ENCODE data around the gene ALKBH4. TPM values are rescaled to one million over a fixed set of nuclear protein-coding genes. Genes with fewer than 3 reads are reported as not detected.

ALKBH4 gene
- total and polyA plus RNA-seq, 10 of the 15 experiments (the other 5 are each of a cell fraction or from before 2014, with no cell fraction given) = 4.1 to 16.9 (median 11.3) TPM

GRCh38 chr7:102413091-102413490 lies 51.6 kb downstream of the ALKBH4 start:
- H4K20me1 ChIP-seq (ENCODE audit: control insufficient read depth, insufficient read depth) = no peaks in the 10 kb centered on the region
- no peak overlapping the region for H3K4me3 ChIP-seq
- WGBS (ENCODE audit: insufficient coverage, insufficient replicate concordance, low lambda C conversion rate, missing lambda C conversion rate) = 57% methylated on average over 5 of the region's 5 CpGs
- no peak overlapping the region for H3K4me2 ChIP-seq (ENCODE audit: control insufficient read depth, insufficient read depth)
- no peak for DNase-seq (ENCODE audit: low read depth, low spot score)
- intact Hi-C loops (cut with micrococcal nuclease; ENCODE audit: unreplicated experiment) (no loop called here), in situ Hi-C loops (cut with MboI) (no loop called here)
- peaks cover 16% of the 10 kb centered on the region for H3K79me2 ChIP-seq (ENCODE audit: control insufficient read depth, insufficient read depth, low read length)
- H3K4me1 ChIP-seq (ENCODE audit: control insufficient read depth, insufficient read depth, low read length) = peaks cover 30% of the 10 kb centered on the region
- peaks cover 6% of the 10 kb centered on the region; the same call in 2 of the 3 replicates for H3K9me3 ChIP-seq (replicated peaks; ENCODE audit: control insufficient read depth, insufficient read depth, low read length)
- ChIA-PET CTCF (interaction anchor here (0.8 to 4.6 kb wide), 15 partner anchors 9 to 55 kb away, joined by 3 to 45 read pairs (median 5); partner anchors contain the start of genes ALKBH4 and LRWD1), POLR2A (interaction anchor here (0.5 to 1.4 kb wide), 4 partner anchors 13 to 669 kb away, joined by 3 to 6 read pairs (median 4); no protein-coding TSS in a partner anchor), SMC1A (ENCODE audit: uncharacterized antibody, unreplicated experiment) (interaction anchor here (4.7 to 10.2 kb wide), 3 partner anchors 13 to 36 kb away, joined by 21 to 89 read pairs (median 76); no protein-coding TSS in a partner anchor), RAD21 (ENCODE audit: unreplicated experiment) (interaction anchor here (0.8 to 4.0 kb wide), 7 partner anchors 12 to 54 kb away, joined by 3 to 13 read pairs (median 5); no protein-coding TSS in a partner anchor)
- peaks cover 9 to 26% of the 10 kb centered on the region in 2 experiments for H3K36me3 ChIP-seq (ENCODE audit: control insufficient read depth in 2 of 2, insufficient read depth in 2 of 2, low read length in 1 of 2)
- no peak for ATAC-seq
- TF ChIP-seq MYC (IDR thresholded peaks at IDR 0.05; ENCODE audit: insufficient read depth, insufficient read length, insufficient replicate concordance, low read length, severe bottlenecking) (no peak), EED (IDR thresholded peaks at IDR 0.05; ENCODE audit: low read depth) (no peak), HDAC6 (IDR thresholded peaks at IDR 0.05; ENCODE audit: unreplicated experiment) (no peak), PAX5 (IDR thresholded peaks at IDR 0.05; ENCODE audit: borderline replicate concordance, low read depth, low read length) (no peak), CTCF (IDR thresholded peaks at IDR 0.05 in 2 of 3, conservative IDR thresholded peaks at IDR 0.05 in 1 of 3; ENCODE audit: control insufficient read depth in 2 of 3, extremely low read depth in 1 of 3, insufficient read depth in 1 of 3, low read depth in 3 of 3, low read length in 3 of 3) (no peak), SUPT20H (IDR thresholded peaks at IDR 0.05; ENCODE audit: borderline replicate concordance, control insufficient read depth, low read depth, low read length) (no peak), CEBPB (IDR thresholded peaks at IDR 0.05; ENCODE audit: borderline replicate concordance in 1 of 2, low read depth in 2 of 2, low read length in 2 of 2) (no peak), ZSCAN29 (IDR thresholded peaks at IDR 0.05) (no peak), POLR2AphosphoS5 (IDR thresholded peaks at IDR 0.05; ENCODE audit: low read length) (no peak), ZNF274 (IDR thresholded peaks at IDR 0.05; ENCODE audit: insufficient read depth, insufficient read length) (no peak), ZNF24 (IDR thresholded peaks at IDR 0.05) (no peak)
- H3K9ac ChIP-seq (ENCODE audit: control insufficient read depth, insufficient read depth, low read length) = no peak overlapping the region
- no peaks in the 10 kb centered on the region for H3K27me3 ChIP-seq (replicated peaks in 1 of 2; ENCODE audit: control insufficient read depth in 2 of 2, insufficient read depth in 2 of 2, low read length in 1 of 2)
- H2AFZ ChIP-seq (ENCODE audit: control insufficient read depth, low read depth, low read length) = no peak overlapping the region
- BruUV-seq (replicated peaks) = no TSS peak
- no peak for FAIRE-seq
- no peak overlapping the region for H3K27ac ChIP-seq (ENCODE audit: control insufficient read depth, insufficient read depth)

Data from GM12878 (cell line).